Measurements from ENCODE around the gene P3H2. TPM values are rescaled to one million over a fixed set of nuclear protein-coding genes. Genes with fewer than 3 reads are reported as not detected.

The P3H2 gene
- total and polyA plus RNA-seq, 2 experiments from 2014 or later = 8.2 to 24.2 TPM

DNA sequence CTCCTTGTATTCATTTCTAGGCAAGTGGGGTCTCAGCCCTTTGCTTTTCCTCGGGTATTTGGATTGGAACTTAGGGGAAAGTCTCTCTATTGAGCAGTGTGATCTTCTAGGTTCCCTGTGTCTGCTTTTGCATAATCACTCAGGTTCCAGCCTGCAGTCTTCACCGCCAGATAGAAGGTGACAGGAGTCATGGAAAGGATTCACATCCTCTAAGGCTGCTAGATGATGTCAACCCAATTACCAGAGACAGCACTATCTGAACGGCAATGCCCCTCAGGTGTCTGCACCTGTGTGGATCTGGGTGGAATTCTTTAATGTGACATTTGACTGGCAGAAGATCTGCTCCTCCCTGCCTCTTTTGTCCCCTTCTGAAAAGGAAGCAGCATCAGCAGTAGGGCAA, 177.7 kb downstream of the P3H2 start:
- Mint-ChIP-seq H3K27ac (no peak overlapping the region), H3K36me3 (ENCODE audit: low read depth) (no peaks in the 10 kb centered on the region), H3K4me3 (no peak overlapping the region), H3K27me3 (ENCODE audit: insufficient read depth, low read depth, poor library complexity) (no peaks in the 10 kb centered on the region), H3K9me3 (no peaks in the 10 kb centered on the region), H3K4me1 (no peaks in the 10 kb centered on the region)
- Histone ChIP-seq H3K4me2 (no peak overlapping the region), H3K4me1 (ENCODE audit: insufficient read depth) (no peaks in the 10 kb centered on the region), H3K79me2 (replicated peaks; ENCODE audit: insufficient read depth) (no peaks in the 10 kb centered on the region), H3K36me3 (ENCODE audit: insufficient read depth) (no peaks in the 10 kb centered on the region), H3K27me3 (ENCODE audit: insufficient read depth) (no peaks in the 10 kb centered on the region), H3K9me2 (ENCODE audit: insufficient read depth) (no peaks in the 10 kb centered on the region), H3K27ac (ENCODE audit: low read depth) (no peak overlapping the region), H3K4me3 (no peak overlapping the region), H2AFZ (no peak overlapping the region), H4K20me1 (replicated peaks; ENCODE audit: insufficient read depth) (no peaks in the 10 kb centered on the region), H3F3A (replicated peaks; ENCODE audit: low read depth) (no peaks in the 10 kb centered on the region)
- TF ChIP-seq STAT1 (IDR thresholded peaks at IDR 0.05; ENCODE audit: unreplicated experiment) (no peak), POLR2AphosphoS5 (IDR thresholded peaks at IDR 0.05; ENCODE audit: low read depth) (no peak), EZH2phosphoT487 (IDR thresholded peaks at IDR 0.05; ENCODE audit: unreplicated experiment) (no peak), CREB1 (CRISPR knock-in tag; IDR thresholded peaks at IDR 0.05; ENCODE audit: low read depth) (no peak), ETS1 (IDR thresholded peaks at IDR 0.05) (no peak), ZNF462 (CRISPR knock-in tag; IDR thresholded peaks at IDR 0.05) (no peak), ZNF114 (CRISPR knock-in tag; IDR thresholded peaks at IDR 0.05) (no peak), EZH2 (IDR thresholded peaks at IDR 0.05; ENCODE audit: low read depth, unreplicated experiment) (no peak), JUNB (IDR thresholded peaks at IDR 0.05; ENCODE audit: unreplicated experiment) (no peak), NANOG (IDR thresholded peaks at IDR 0.05; ENCODE audit: borderline replicate concordance) (no peak), ZNF331 (CRISPR knock-in tag; IDR thresholded peaks at IDR 0.05; ENCODE audit: low read depth) (no peak)
- TF ChIP-seq, protein P1, sequence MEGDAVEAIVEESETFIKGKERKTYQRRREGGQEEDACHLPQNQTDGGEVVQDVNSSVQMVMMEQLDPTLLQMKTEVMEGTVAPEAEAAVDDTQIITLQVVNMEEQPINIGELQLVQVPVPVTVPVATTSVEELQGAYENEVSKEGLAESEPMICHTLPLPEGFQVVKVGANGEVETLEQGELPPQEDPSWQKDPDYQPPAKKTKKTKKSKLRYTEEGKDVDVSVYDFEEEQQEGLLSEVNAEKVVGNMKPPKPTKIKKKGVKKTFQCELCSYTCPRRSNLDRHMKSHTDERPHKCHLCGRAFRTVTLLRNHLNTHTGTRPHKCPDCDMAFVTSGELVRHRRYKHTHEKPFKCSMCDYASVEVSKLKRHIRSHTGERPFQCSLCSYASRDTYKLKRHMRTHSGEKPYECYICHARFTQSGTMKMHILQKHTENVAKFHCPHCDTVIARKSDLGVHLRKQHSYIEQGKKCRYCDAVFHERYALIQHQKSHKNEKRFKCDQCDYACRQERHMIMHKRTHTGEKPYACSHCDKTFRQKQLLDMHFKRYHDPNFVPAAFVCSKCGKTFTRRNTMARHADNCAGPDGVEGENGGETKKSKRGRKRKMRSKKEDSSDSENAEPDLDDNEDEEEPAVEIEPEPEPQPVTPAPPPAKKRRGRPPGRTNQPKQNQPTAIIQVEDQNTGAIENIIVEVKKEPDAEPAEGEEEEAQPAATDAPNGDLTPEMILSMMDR (conservative IDR thresholded peaks at IDR 0.05; ENCODE audit: low read depth in 2 of 2) = no peak
- TF ChIP-seq, protein P2, sequence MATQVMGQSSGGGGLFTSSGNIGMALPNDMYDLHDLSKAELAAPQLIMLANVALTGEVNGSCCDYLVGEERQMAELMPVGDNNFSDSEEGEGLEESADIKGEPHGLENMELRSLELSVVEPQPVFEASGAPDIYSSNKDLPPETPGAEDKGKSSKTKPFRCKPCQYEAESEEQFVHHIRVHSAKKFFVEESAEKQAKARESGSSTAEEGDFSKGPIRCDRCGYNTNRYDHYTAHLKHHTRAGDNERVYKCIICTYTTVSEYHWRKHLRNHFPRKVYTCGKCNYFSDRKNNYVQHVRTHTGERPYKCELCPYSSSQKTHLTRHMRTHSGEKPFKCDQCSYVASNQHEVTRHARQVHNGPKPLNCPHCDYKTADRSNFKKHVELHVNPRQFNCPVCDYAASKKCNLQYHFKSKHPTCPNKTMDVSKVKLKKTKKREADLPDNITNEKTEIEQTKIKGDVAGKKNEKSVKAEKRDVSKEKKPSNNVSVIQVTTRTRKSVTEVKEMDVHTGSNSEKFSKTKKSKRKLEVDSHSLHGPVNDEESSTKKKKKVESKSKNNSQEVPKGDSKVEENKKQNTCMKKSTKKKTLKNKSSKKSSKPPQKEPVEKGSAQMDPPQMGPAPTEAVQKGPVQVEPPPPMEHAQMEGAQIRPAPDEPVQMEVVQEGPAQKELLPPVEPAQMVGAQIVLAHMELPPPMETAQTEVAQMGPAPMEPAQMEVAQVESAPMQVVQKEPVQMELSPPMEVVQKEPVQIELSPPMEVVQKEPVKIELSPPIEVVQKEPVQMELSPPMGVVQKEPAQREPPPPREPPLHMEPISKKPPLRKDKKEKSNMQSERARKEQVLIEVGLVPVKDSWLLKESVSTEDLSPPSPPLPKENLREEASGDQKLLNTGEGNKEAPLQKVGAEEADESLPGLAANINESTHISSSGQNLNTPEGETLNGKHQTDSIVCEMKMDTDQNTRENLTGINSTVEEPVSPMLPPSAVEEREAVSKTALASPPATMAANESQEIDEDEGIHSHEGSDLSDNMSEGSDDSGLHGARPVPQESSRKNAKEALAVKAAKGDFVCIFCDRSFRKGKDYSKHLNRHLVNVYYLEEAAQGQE (IDR thresholded peaks at IDR 0.05; ENCODE audit: unreplicated experiment) = no peak
- ATAC-seq (no peak), DNase-seq (ENCODE audit: low spot score) (no peak)

Measured in GM23338 (cell line).